ENCODE results near the gene STIL. TPM values are rescaled to one million over a fixed set of nuclear protein-coding genes. Genes with fewer than 3 reads are reported as not detected.
"Not testable (repeated sequence)": the region's sequence is repeated elsewhere in the genome, so short reads cannot be mapped to it uniquely, and the experiment has no call there.

The STIL gene
- total RNA-seq, 1 experiment from 2014 or later = 26.4 TPM

- ChIA-PET POLR2A (no interaction called here), CTCF (interaction anchor here (1.2 kb wide), 1 partner anchor 85 kb away, joined by 3 read pairs; no protein-coding TSS in a partner anchor)
- intact Hi-C loops (cut with micrococcal nuclease; ENCODE audit: unreplicated experiment) = no loop called here
- Histone ChIP-seq H3K4me1 (no peaks in the 10 kb centered on the region), H3K9me3 (no peaks in the 10 kb centered on the region), H3K27me3 (replicated peaks; ENCODE audit: control insufficient read depth, insufficient read depth, low read length) (no peaks in the 10 kb centered on the region), H3K36me3 (ENCODE audit: control insufficient read depth, insufficient read depth, low read length) (no peaks in the 10 kb centered on the region), H3K4me3 (ENCODE audit: low read depth, low read length) (no peak overlapping the region)
- no peak for TF ChIP-seq CTCF (IDR thresholded peaks at IDR 0.05; ENCODE audit: insufficient read depth in 1 of 2, low read depth in 1 of 2, low read length in 1 of 2, severe bottlenecking in 1 of 2, unreplicated experiment in 1 of 2)
- DNase-seq = no peak
- Mint-ChIP-seq H3K27me3 (ENCODE audit: insufficient read depth, unreplicated experiment) (no peaks in the 10 kb centered on the region), H3K4me3 (ENCODE audit: unreplicated experiment) (no peak overlapping the region), H3K36me3 (ENCODE audit: insufficient read depth, unreplicated experiment) (peaks cover 42% of the 10 kb centered on the region), H3K9me3 (ENCODE audit: unreplicated experiment) (no peaks in the 10 kb centered on the region), H3K27ac (ENCODE audit: unreplicated experiment) (no peak overlapping the region), H3K4me1 (ENCODE audit: low read depth, unreplicated experiment) (no peaks in the 10 kb centered on the region)
- no TSS peak for BruUV-seq (replicated peaks)
Measured at GRCh38 chr1:47280142-47280541, 33.8 kb downstream of the STIL start.

- H3K27me3 Mint-ChIP-seq (ENCODE audit: insufficient read depth, unreplicated experiment) = no peaks in the 10 kb centered on the region
- no peaks in the 10 kb centered on the region for H3K4me1 Mint-ChIP-seq (ENCODE audit: low read depth, unreplicated experiment)
- H3K9me3 Mint-ChIP-seq (ENCODE audit: unreplicated experiment) = no peaks in the 10 kb centered on the region
- intact Hi-C loops (cut with micrococcal nuclease; ENCODE audit: unreplicated experiment) = no loop called here
- no peak for DNase-seq
- Histone ChIP-seq H3K36me3 (ENCODE audit: control insufficient read depth, insufficient read depth, low read length) (no peaks in the 10 kb centered on the region), H3K27me3 (replicated peaks; ENCODE audit: control insufficient read depth, insufficient read depth, low read length) (no peaks in the 10 kb centered on the region), H3K9me3 (no peaks in the 10 kb centered on the region), H3K4me1 (no peaks in the 10 kb centered on the region), H3K4me3 (ENCODE audit: low read depth, low read length) (no peak overlapping the region)
- TF ChIP-seq CTCF (IDR thresholded peaks at IDR 0.05; ENCODE audit: insufficient read depth in 1 of 2, low read depth in 1 of 2, low read length in 1 of 2, severe bottlenecking in 1 of 2, unreplicated experiment in 1 of 2) = no peak
- H3K36me3 Mint-ChIP-seq (ENCODE audit: insufficient read depth, unreplicated experiment) = peaks cover 45% of the 10 kb centered on the region
- ChIA-PET POLR2A (no interaction called here), CTCF (interaction anchor here (0.8 kb wide), 1 partner anchor 37 kb away, joined by 3 read pairs; the partner anchor contains the start of gene STIL)
- no peak overlapping the region for H3K27ac Mint-ChIP-seq (ENCODE audit: unreplicated experiment)
- no peak overlapping the region for H3K4me3 Mint-ChIP-seq (ENCODE audit: unreplicated experiment)
- BruUV-seq (replicated peaks) = no TSS peak
Measured at GRCh38 chr1:47276850-47277249, 37.1 kb downstream of the STIL start.

- H3K4me3 ChIP-seq (ENCODE audit: low read depth, low read length); BruUV-seq (replicated peaks); H3K27ac Mint-ChIP-seq (ENCODE audit: unreplicated experiment); H3K4me1 ChIP-seq; H3K27me3 ChIP-seq (replicated peaks; ENCODE audit: control insufficient read depth, insufficient read depth, low read length); DNase-seq; POLR2A ChIA-PET; H3K36me3 ChIP-seq (ENCODE audit: control insufficient read depth, insufficient read depth, low read length); CTCF ChIA-PET; H3K27me3 Mint-ChIP-seq (ENCODE audit: insufficient read depth, unreplicated experiment); H3K9me3 Mint-ChIP-seq (ENCODE audit: unreplicated experiment); H3K4me1 Mint-ChIP-seq (ENCODE audit: low read depth, unreplicated experiment); H3K9me3 ChIP-seq; intact Hi-C loops (cut with micrococcal nuclease; ENCODE audit: unreplicated experiment); H3K4me3 Mint-ChIP-seq (ENCODE audit: unreplicated experiment): not testable (repeated sequence)
- peaks cover 48% of the 10 kb centered on the region for H3K36me3 Mint-ChIP-seq (ENCODE audit: insufficient read depth, unreplicated experiment)
Measured at GRCh38 chr1:47275811-47276210, 38.1 kb downstream of the STIL start.

GRCh38 chr1:47265529-47265928 is 48.4 kb downstream of the STIL start:
- POLR2A ChIA-PET; H3K27ac Mint-ChIP-seq (ENCODE audit: unreplicated experiment); H3K9me3 Mint-ChIP-seq (ENCODE audit: unreplicated experiment); H3K4me3 ChIP-seq (ENCODE audit: low read depth, low read length); intact Hi-C loops (cut with micrococcal nuclease; ENCODE audit: unreplicated experiment); H3K36me3 ChIP-seq (ENCODE audit: control insufficient read depth, insufficient read depth, low read length); H3K9me3 ChIP-seq; CTCF ChIA-PET; DNase-seq; H3K27me3 ChIP-seq (replicated peaks; ENCODE audit: control insufficient read depth, insufficient read depth, low read length); BruUV-seq (replicated peaks); H3K27me3 Mint-ChIP-seq (ENCODE audit: insufficient read depth, unreplicated experiment); H3K4me1 ChIP-seq; H3K4me3 Mint-ChIP-seq (ENCODE audit: unreplicated experiment): not testable (repeated sequence)
- H3K4me1 Mint-ChIP-seq (ENCODE audit: low read depth, unreplicated experiment) = peaks cover 11% of the 10 kb centered on the region
- H3K36me3 Mint-ChIP-seq (ENCODE audit: insufficient read depth, unreplicated experiment) = peaks cover 72% of the 10 kb centered on the region
